T47D (cell line): ENCODE data around the gene PPP2R5C.

Experiments used
- DNase-seq, 2 experiments: peaks; one replicate each; pipeline versions ENCODE4 v3.0.0 to v3.0.0-alpha.2; 2011 to 2012; ENCODE audit warnings: low read depth in 1 of 2, low spot score in 1 of 2
- JUND ChIP-seq: IDR thresholded peaks from 2 replicates; pipeline ENCODE4 v1.6.1; 2012; ENCODE audit warnings: low read depth
- in situ Hi-C: cut with HindIII; loops from 2 replicates; pipeline ENCODE4 v1.10.0; 2016; ENCODE audit warnings: low sequenced_read_pairs, low pct_unique_long_range_greater_than_20kb

PPP2R5C gene

DNA sequence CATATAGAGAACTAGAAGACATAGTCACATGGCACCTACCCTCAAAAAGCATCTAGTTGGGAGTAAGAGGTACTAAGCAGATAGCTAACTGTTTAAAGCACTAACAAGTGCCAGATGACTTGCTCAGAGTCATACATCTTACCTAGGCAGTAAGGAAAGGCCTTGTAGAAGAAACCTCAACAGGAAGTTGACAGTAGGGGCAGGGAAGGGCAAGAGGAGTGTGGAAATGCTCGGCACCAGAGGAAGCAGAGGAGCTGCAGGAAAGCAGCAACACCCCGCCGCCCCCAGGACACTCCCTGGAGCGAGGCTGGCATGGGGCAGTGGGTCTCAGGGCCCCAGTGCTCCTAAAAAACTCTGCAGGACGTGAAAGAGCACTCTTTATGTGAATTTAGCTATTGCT is 92.9 kb downstream of the PPP2R5C start:
- in situ Hi-C loops, result no loop called here
- TF ChIP-seq JUND, result no peak
- no peak for DNase-seq

- in situ Hi-C loops, result no loop called here
- DNase-seq, result no peak
- TF ChIP-seq JUND, result no peak
Measured at GRCh38 chr14:101855958-101856357, 94.4 kb downstream of the PPP2R5C start.

GRCh38 chr14:101856536-101856935 is 95.0 kb downstream of the PPP2R5C start:
- DNase-seq, result no peak
- TF ChIP-seq JUND, result no peak
- in situ Hi-C loops, result no loop called here

GRCh38 chr14:101857226-101857625 is 95.7 kb downstream of the PPP2R5C start:
- DNase-seq, result peak in 1 of 2 experiments; percentile 41
- in situ Hi-C loops, result no loop called here
- TF ChIP-seq JUND, result no peak

DNA sequence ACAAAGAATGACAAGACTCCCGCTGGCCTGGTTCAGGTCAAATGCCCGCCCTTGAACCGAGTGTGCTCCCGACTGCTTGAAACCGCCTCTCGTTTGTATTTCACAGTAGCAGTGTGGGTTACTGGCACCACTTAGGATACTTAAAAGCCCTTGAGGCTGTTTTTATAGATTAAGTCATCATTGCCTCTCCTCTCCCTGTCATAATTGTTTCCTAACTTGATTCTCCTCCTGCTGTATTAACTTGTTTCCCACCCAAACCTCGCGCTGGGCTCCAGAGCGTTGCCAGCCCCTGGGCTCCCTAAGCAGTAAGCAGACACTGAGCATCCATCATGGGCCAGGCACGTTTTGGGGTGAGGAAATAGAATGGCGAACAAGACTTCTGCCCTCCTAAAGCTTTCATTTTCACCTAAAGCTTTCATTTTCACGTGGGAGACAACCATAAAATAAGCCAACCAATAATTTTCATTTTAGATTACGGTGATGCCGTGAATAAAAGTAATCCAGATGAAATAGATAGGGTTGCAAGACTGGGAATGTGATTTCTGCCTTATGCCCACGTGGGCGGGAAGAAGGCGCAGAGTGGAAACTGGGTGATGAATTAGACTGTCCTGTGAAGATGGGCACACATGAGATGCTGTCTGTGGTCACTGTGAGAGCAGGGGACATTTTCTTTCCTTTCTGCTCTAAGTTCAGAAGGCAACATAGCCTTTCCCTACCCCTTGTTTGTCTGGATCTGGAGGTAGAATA is 97.5 kb downstream of the PPP2R5C start:
- in situ Hi-C loops, result no loop called here
- TF ChIP-seq JUND, result no peak
- DNase-seq, result no peak

DNA sequence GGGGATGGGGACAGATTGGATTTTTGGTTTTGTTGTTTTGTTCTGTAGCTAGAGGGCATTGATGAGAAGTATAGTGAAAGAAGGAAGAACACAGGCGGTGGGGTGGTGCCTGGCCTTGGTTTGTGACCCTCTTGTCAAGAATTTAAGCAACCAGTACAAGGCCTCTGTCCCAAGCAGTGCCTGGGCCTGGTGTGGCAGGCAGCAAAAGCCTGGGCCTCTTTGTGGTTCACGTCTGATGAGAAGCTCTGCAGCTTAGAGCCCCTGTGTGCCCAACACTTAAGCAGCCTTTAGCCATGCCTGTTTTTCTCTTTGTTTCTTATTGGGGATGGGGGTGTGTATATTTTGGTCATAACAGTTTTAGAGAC is 98.0 kb downstream of the PPP2R5C start:
- no peak for DNase-seq
- in situ Hi-C loops, result no loop called here
- TF ChIP-seq JUND, result no peak

GRCh38 chr14:101859958-101860357 is 98.4 kb downstream of the PPP2R5C start:
- no peak for TF ChIP-seq JUND
- DNase-seq, result no peak
- in situ Hi-C loops, result no loop called here

GRCh38 chr14:101861464-101861863 is 100.0 kb downstream of the PPP2R5C start:
- in situ Hi-C loops, result no loop called here
- no peak for DNase-seq
- TF ChIP-seq JUND, result no peak

DNA sequence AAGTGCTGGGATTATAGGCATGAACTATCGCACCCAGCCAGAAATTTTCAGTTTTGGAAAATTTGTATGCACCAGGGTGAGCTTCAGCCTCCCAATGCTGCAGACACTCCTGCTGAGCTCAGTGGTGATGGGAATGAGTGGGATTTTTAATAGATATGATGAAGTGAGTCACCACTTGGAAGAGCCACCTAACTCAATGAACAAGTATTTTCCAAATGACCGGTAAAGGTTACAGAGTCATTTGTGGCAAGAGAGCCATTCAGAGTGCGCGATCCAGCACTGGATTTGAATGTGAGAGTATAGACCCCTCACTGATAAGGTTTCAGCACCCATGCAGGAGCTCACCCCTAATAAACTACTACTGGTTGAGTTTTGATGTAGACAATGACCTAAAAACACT is 100.7 kb downstream of the PPP2R5C start:
- in situ Hi-C loops, result no loop called here
- no peak for TF ChIP-seq JUND
- DNase-seq, result no peak

DNA sequence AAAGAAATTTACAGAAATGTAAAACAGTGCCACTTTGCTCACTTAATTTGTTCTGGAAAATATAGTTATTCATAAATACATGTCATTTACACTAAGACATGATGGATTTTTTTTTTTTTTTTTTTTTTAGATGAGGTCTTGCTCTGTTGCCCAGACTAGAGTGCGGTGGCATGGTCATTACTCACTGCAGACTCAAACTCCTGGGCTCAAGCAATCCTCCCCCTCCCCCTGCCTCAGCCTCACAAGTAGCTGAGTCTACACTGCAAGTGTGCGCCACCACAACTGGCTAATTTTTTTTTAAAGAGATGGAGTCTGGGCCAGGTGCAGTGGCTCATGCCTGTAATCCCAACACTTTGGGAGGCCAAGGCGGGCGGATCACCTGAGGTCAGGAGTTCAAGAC is 101.2 kb downstream of the PPP2R5C start:
- TF ChIP-seq JUND, result no peak
- no peak for DNase-seq
- in situ Hi-C loops, result no loop called here

GRCh38 chr14:101865288-101865687 is 103.8 kb downstream of the PPP2R5C start:
- in situ Hi-C loops, result no loop called here
- no peak for DNase-seq
- TF ChIP-seq JUND, result no peak

GRCh38 chr14:101867854-101868253 is 106.3 kb downstream of the PPP2R5C start:
- no peak for TF ChIP-seq JUND
- in situ Hi-C loops, result no loop called here
- no peak for DNase-seq

DNA sequence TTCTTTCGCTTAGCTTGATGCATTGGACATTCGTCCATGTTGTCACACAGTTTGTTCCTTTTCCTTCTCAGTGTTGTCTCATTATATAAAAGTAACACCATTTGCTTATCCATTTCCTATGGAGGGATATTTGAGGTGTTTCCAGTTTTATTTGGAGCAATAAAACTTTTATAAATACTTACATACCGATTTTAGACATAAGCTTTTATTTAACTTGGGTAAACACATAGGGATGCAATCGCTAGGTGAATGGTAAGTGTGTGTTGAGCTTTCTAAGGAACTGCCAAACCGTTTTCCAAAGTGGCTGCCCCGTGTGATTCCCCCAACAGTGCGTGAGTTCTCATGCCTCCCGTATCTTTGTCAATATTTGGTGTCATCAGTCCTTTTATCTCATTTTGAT is 107.7 kb downstream of the PPP2R5C start:
- in situ Hi-C loops, result no loop called here

More for the DNA sequence above, 107.7 kb downstream of the PPP2R5C start:
- DNase-seq, result no peak
- no peak for TF ChIP-seq JUND
